SK-N-SH (cell line): Measurements from ENCODE around the gene TOR1A. TPM values are rescaled to one million over a fixed set of nuclear protein-coding genes. Genes with fewer than 3 reads are reported as not detected.

Experiments used
- CTCF ChIA-PET: fragments of 300-600, 350-600 bp; formaldehyde crosslinking; extraction: SDS; loops from one replicate; lab custom pipeline; 2021; lab: Yijun Ruan, JAX
- POLR2A ChIA-PET: fragments of 350-600 bp; sonication (Branson Sonifier 250); formaldehyde crosslinking; extraction: SDS; loops from one replicate; lab custom pipeline; 2020; ENCODE audit warnings: antibody characterized with exemption, inconsistent platforms; lab: Yijun Ruan, JAX
- DNase-seq: peaks from one replicate; pipeline ENCODE4 v3.0.0; 2012
- H2AFZ ChIP-seq: fragments of 200-600 bp; sonication (generic); 2 replicates; pipeline ENCODE4 v1.8.1; 2016; ENCODE audit warnings: antibody characterized with exemption, mild to moderate bottlenecking, low read depth
- H3F3A ChIP-seq: fragments of 200-600 bp; sonication (generic); replicated peaks from 2 replicates; pipeline ENCODE3; 2016; ENCODE audit warnings: antibody characterized with exemption, mild to moderate bottlenecking; ENCODE audit not compliant: insufficient read depth
- H3K27ac ChIP-seq, 2 experiments: fragments of 200-500 bp in 1 of 2; fragments of 200-600 bp in 1 of 2; sonication (Bioruptor generic) in 1 of 2; sonication (generic), shearing (Covaris generic) in 1 of 2; 2 replicates each; pipeline versions ENCODE4 v1.5.1 to v1.6.1; 2014 to 2016; ENCODE audit warnings: low read depth in 2 of 2, inconsistent platforms in 1 of 2, low read length in 1 of 2, mild to moderate bottlenecking in 1 of 2, mixed read lengths in 1 of 2
- H3K27me3 ChIP-seq: fragments of 200-600 bp; sonication (generic), shearing (Covaris generic); 2 replicates; pipeline ENCODE4 v1.6.1; 2016; ENCODE audit warnings: mixed run types; ENCODE audit not compliant: insufficient read depth
- H3K36me3 ChIP-seq, 2 experiments: fragments of 200-500 bp in 1 of 2; fragments of 200-600 bp in 1 of 2; sonication (Bioruptor generic) in 1 of 2; sonication (generic) in 1 of 2; replicated peaks in 1 of 2; 2 replicates each; pipeline versions ENCODE3 to v1.5.1; 2014 to 2016; ENCODE audit warnings: low read length in 1 of 2, mild to moderate bottlenecking in 1 of 2; ENCODE audit not compliant: insufficient read depth in 2 of 2, control insufficient read depth in 1 of 2
- H3K4me1 ChIP-seq, 2 experiments: fragments of 200-500 bp in 1 of 2; fragments of 200-600 bp in 1 of 2; sonication (Bioruptor generic) in 1 of 2; sonication (generic), shearing (Covaris generic) in 1 of 2; 2 replicates each; pipeline versions ENCODE4 v1.5.1 to v1.6.1; 2014 to 2016; ENCODE audit warnings: low read depth in 1 of 2, low read length in 1 of 2, mixed run types in 1 of 2; ENCODE audit not compliant: insufficient read depth in 2 of 2, control insufficient read depth in 1 of 2
- H3K4me2 ChIP-seq: fragments of 200-600 bp; sonication (generic), shearing (Covaris generic); 2 replicates; pipeline ENCODE4 v1.6.1; 2017; ENCODE audit warnings: mixed run types
- H3K4me3 ChIP-seq, 2 experiments: fragments of 200-500 bp in 1 of 2; fragments of 200-600 bp in 1 of 2; sonication (Bioruptor generic) in 1 of 2; sonication (generic), shearing (Covaris generic) in 1 of 2; 2 replicates each; pipeline versions ENCODE4 v1.5.1 to v1.8.1; 2014 to 2016; ENCODE audit warnings: low read depth in 2 of 2, inconsistent platforms in 1 of 2, low read length in 1 of 2, mild to moderate bottlenecking in 1 of 2, mixed read lengths in 1 of 2, moderate library complexity in 1 of 2
- H3K79me2 ChIP-seq: fragments of 200-600 bp; sonication (generic); 2 replicates; pipeline ENCODE4 v1.8.1; 2017; ENCODE audit warnings: mild to moderate bottlenecking; ENCODE audit not compliant: insufficient read depth
- H3K9ac ChIP-seq: fragments of 200-600 bp; sonication (generic); 2 replicates; pipeline ENCODE4 v1.6.1; 2017; ENCODE audit warnings: mixed run types
- H3K9me2 ChIP-seq: fragments of 200-600 bp; sonication (generic); 2 replicates; pipeline ENCODE4 v1.6.1; 2017; ENCODE audit warnings: mixed run types
- H3K9me3 ChIP-seq: fragments of 200-600 bp; sonication (generic); 2 replicates; pipeline ENCODE4 v1.6.1; 2017; ENCODE audit warnings: mixed run types, mild to moderate bottlenecking, moderate library complexity
- H4K20me1 ChIP-seq: fragments of 200-600 bp; sonication (generic); 2 replicates; pipeline ENCODE4 v1.6.1; 2017; ENCODE audit warnings: mild to moderate bottlenecking, mixed run types; ENCODE audit not compliant: insufficient read depth
- FOXJ3 ChIP-seq: sonication (generic); formaldehyde crosslinking; IDR thresholded peaks from 2 replicates; pipeline ENCODE4 v1.5.1; 2020; ENCODE audit warnings: mild to moderate bottlenecking, missing genetic modification reagents
- IRF3 ChIP-seq: fragments of 150-350 bp; IDR thresholded peaks from 2 replicates; pipeline ENCODE4 v1.6.1; 2016; ENCODE audit warnings: mild to moderate bottlenecking, low read depth, low read length
- MXI1 ChIP-seq: IDR thresholded peaks from 2 replicates; pipeline ENCODE4 v1.6.1; 2012; ENCODE audit warnings: mild to moderate bottlenecking, low read depth, low read length, improper control_type of control experiment
- POLR2AphosphoS5 ChIP-seq: IDR thresholded peaks from 2 replicates; pipeline ENCODE4 v1.6.1; 2012; ENCODE audit warnings: low read depth, low read length
- SMC3 ChIP-seq: IDR thresholded peaks from 2 replicates; pipeline ENCODE4 v1.6.1; 2012; ENCODE audit warnings: low read depth, low read length, improper control_type of control experiment
- WGBS: methylation state at CpG from one replicate; pipeline ENCODE4 v1.1.6; 2017; ENCODE audit warnings: low lambda C conversion rate; 5-methylcytosine and 5-hydroxymethylcytosine counted together
- polyA plus RNA-seq, 3 experiments: library from polyadenylated mRNA; depleted of rRNA; stranded (reverse); fragments of >200 nt; gene quantifications; 2 replicates each; pipeline ENCODE4 v1.2.3, GENCODE V29; 2012
- TF ChIP-seq, protein P1 (sequence below): IDR thresholded peaks from 2 replicates; pipeline ENCODE4 v1.4.0; 2012; ENCODE audit warnings: low read depth, borderline replicate concordance

Gene TOR1A
- polyA plus RNA-seq, 1 of the 3 experiments (the other 2 are of a cell fraction): 85.3 TPM

GRCh38 chr9:129868872-129869486, 45.0 kb upstream of the TOR1A start:
- no peak overlapping the region for H2AFZ ChIP-seq
- TF ChIP-seq SMC3: no peak
- TF ChIP-seq POLR2AphosphoS5: no peak
- TF ChIP-seq, all 33 proteins: peak for 0
- H3K9ac ChIP-seq: no peak overlapping the region
- DNase-seq: no peak
- peaks cover 0 to 11% of the 10 kb centered on the region in 2 experiments; a peak in 1 of 4 replicates for H3K4me1 ChIP-seq
- no peaks in the 10 kb centered on the region for H4K20me1 ChIP-seq
- H3K79me2 ChIP-seq: no peaks in the 10 kb centered on the region
- POLR2A ChIA-PET: no interaction called here
- WGBS: 92% methylated on average over 22 of the region's 28 CpGs
- H3F3A ChIP-seq: no peaks in the 10 kb centered on the region
- H3K9me3 ChIP-seq: no peaks in the 10 kb centered on the region
- no peak overlapping the region; a peak in 1 of 4 replicates for H3K27ac ChIP-seq
- CTCF ChIA-PET: interaction anchor here (0.7 to 1.7 kb wide), 2 partner anchors 64 to 238 kb away, joined by 4 to 6 read pairs; no protein-coding TSS in a partner anchor
- no peak overlapping the region for H3K4me3 ChIP-seq
- H3K27me3 ChIP-seq: no peaks in the 10 kb centered on the region
- H3K4me2 ChIP-seq: no peak overlapping the region
- peaks cover 0 to 8% of the 10 kb centered on the region in 2 experiments for H3K36me3 ChIP-seq
- H3K9me2 ChIP-seq: no peaks in the 10 kb centered on the region

GRCh38 chr9:129868023-129868871, 44.3 kb upstream of the TOR1A start:
- no peaks in the 10 kb centered on the region for H3K27me3 ChIP-seq
- peaks cover 0 to 8% of the 10 kb centered on the region in 2 experiments for H3K36me3 ChIP-seq
- no peak overlapping the region for H3K4me2 ChIP-seq
- 91% methylated on average over 28 of the region's 48 CpGs for WGBS
- no peaks in the 10 kb centered on the region for H3K79me2 ChIP-seq
- H3K9ac ChIP-seq: no peak overlapping the region
- no peaks in the 10 kb centered on the region for H3K9me3 ChIP-seq
- H4K20me1 ChIP-seq: no peaks in the 10 kb centered on the region
- no peak overlapping the region for H3K27ac ChIP-seq
- H2AFZ ChIP-seq: no peak overlapping the region
- POLR2A ChIA-PET: no interaction called here
- H3K4me3 ChIP-seq: no peak overlapping the region
- TF ChIP-seq IRF3: no peak
- TF ChIP-seq MXI1: no peak
- no peak for TF ChIP-seq FOXJ3 (CRISPR knock-in tag)
- TF ChIP-seq, protein P1, sequence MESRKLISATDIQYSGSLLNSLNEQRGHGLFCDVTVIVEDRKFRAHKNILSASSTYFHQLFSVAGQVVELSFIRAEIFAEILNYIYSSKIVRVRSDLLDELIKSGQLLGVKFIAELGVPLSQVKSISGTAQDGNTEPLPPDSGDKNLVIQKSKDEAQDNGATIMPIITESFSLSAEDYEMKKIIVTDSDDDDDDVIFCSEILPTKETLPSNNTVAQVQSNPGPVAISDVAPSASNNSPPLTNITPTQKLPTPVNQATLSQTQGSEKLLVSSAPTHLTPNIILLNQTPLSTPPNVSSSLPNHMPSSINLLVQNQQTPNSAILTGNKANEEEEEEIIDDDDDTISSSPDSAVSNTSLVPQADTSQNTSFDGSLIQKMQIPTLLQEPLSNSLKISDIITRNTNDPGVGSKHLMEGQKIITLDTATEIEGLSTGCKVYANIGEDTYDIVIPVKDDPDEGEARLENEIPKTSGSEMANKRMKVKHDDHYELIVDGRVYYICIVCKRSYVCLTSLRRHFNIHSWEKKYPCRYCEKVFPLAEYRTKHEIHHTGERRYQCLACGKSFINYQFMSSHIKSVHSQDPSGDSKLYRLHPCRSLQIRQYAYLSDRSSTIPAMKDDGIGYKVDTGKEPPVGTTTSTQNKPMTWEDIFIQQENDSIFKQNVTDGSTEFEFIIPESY: no peak
- CTCF ChIA-PET: interaction anchor here (0.5 to 1.1 kb wide), 4 partner anchors 11 to 395 kb away, joined by 3 to 4 read pairs (median 3); no protein-coding TSS in a partner anchor
- H3F3A ChIP-seq: no peaks in the 10 kb centered on the region
- DNase-seq: no peak
- no peaks in the 10 kb centered on the region for H3K9me2 ChIP-seq
- H3K4me1 ChIP-seq: peaks cover 0 to 14% of the 10 kb centered on the region in 2 experiments; a peak in 1 of 4 replicates
